Stimulated activated effector memory CD8-positive, alpha-beta T cell treated with anti-CD3 and anti-CD28 coated beads, Interleukin-12 subunit alpha, Interleukin-12 subunit beta, amount 100 ng/mL, for 72 hours (primary cell): Measurements from ENCODE around the gene LEFTY2.

Source experiments
- ATAC-seq: fragments of 150-1000 bp; cut with Tn5 transposase; 2 replicates; pipeline ENCODE4 v1.10.0; 2021
- DNase-seq, 2 donors: peaks; one replicate each; pipeline ENCODE4 v3.0.0; 2021 to 2022; ENCODE audit warnings: low spot score in 2 of 2
- H3K27ac Mint-ChIP-seq: one replicate; pipeline ENCODE4 v1.8.0; 2022; ENCODE audit warnings: mild to moderate bottlenecking, mixed read lengths
- H3K36me3 Mint-ChIP-seq: one replicate; pipeline ENCODE4 v1.8.0; 2022; ENCODE audit warnings: mild to moderate bottlenecking, mixed read lengths
- H3K4me1 Mint-ChIP-seq: one replicate; pipeline ENCODE4 v1.8.0; 2022; ENCODE audit warnings: mixed read lengths
- H3K4me3 Mint-ChIP-seq: one replicate; pipeline ENCODE4 v1.8.0; 2022; ENCODE audit warnings: mild to moderate bottlenecking, mixed read lengths
- H3K9me3 Mint-ChIP-seq: one replicate; pipeline ENCODE4 v1.8.0; 2022; ENCODE audit warnings: mixed read lengths

LEFTY2 gene

GRCh38 chr1:225963735-225964530 lies 22.9 kb upstream of the LEFTY2 start:
- no peak overlapping the region for H3K27ac Mint-ChIP-seq
- H3K4me1 Mint-ChIP-seq = peaks cover 5% of the 10 kb centered on the region
- H3K9me3 Mint-ChIP-seq = no peaks in the 10 kb centered on the region
- DNase-seq = no peak
- no peak for ATAC-seq
- H3K36me3 Mint-ChIP-seq = no peaks in the 10 kb centered on the region
- H3K4me3 Mint-ChIP-seq = no peak overlapping the region

DNA sequence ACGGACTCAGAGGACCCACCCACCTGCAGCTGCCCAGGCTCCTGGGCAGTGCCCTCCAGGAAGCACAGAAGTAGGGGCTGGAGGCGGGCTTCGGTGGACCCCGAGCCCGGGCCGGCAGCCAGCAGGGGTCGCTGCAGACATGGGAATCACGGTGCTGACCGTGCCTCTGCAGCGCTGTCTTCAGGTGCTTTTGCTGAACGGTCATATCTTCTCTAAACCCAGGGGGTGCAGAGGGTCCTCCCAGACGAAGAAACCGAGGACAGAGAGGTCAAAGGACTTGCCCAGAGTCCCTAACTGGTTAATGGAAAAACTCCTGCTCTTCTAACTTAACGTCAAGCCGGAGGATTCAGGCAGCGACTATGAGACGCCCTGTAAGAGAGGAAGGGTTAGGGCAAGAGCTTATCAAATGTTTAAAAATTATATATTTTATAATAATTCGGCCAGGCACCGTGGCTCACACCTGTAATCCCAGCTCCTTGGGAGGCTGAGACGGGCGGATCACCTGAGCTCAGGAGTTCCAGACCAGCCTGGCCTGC lies 21.5 kb upstream of the LEFTY2 start:
- Mint-ChIP-seq H3K4me1 (peaks cover 5% of the 10 kb centered on the region), H3K4me3 (no peak overlapping the region), H3K9me3 (no peaks in the 10 kb centered on the region), H3K27ac (no peak overlapping the region), H3K36me3 (no peaks in the 10 kb centered on the region)
- peak; percentile 86 for ATAC-seq
- peak; percentile 72 to 89 for DNase-seq

DNA sequence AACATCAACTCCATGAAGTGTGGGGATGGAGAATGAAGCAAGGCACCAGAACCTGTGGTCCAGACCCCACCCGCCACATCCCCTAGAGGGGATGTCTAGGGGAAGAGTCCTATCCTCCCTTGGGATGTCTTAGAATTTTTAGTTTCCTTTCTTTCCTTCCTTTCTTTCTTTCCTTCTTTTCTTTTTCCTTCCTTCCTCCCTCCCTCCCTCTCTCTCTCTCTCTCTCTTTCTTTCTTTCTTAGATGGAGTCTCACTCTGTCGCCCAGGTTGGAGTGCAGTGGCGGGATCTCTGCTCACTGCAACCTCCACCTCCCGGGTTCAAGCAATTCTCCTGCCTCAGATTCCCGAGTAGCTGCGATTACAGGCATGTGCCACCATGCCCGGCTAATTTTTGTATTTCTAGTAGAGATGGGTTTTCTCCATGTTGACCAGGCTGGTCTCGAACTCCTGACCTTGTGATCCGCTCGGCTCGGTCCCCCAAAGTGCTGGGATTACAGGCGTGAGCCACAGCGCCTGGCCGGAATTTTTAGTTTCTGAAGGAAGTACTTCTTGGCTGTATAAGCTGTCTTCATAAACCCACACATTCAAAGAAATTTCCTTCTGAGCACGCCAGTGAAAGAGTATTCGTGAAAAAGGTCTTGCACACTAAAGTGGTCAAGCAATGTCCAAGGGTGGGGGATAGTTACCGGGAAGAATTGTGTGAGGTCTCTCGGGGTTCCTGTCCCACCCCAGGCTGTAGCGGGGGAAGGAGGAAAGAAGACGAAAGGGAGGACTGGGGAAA lies 20.8 kb upstream of the LEFTY2 start:
- ATAC-seq (no peak), DNase-seq (no peak)
- Mint-ChIP-seq H3K27ac (no peak overlapping the region), H3K4me3 (no peak overlapping the region), H3K9me3 (no peaks in the 10 kb centered on the region), H3K36me3 (no peaks in the 10 kb centered on the region), H3K4me1 (peaks cover 5% of the 10 kb centered on the region)

- H3K27ac Mint-ChIP-seq = no peak overlapping the region
- ATAC-seq (no peak), DNase-seq (no peak)
- H3K36me3 Mint-ChIP-seq = no peaks in the 10 kb centered on the region
- no peak overlapping the region for H3K4me3 Mint-ChIP-seq
- H3K9me3 Mint-ChIP-seq = no peaks in the 10 kb centered on the region
- H3K4me1 Mint-ChIP-seq = peaks cover 5% of the 10 kb centered on the region
Measured at GRCh38 chr1:225958041-225958440, 17.0 kb upstream of the LEFTY2 start.

DNA sequence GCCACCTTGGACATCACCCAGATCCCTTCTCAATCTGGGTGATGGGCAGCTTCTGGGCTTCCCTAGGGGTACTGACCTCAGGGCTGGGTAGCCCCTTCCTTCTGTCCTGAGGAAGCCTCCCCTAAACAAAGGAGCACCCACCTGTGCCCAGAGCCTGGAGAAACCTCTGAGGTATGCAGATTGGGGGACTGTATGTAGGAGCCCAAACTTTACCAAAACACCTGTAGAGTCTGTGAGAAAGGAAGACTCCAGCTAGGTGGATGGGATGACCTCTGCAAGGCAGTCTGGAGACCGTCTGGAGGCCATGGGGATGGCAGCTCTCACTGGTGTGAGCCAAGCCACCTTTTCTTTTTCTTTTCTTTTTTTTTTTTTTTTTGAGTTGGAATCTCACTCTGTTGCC lies 13.7 kb upstream of the LEFTY2 start:
- DNase-seq (no peak), ATAC-seq (no peak)
- no peak overlapping the region for H3K4me3 Mint-ChIP-seq
- no peaks in the 10 kb centered on the region for H3K9me3 Mint-ChIP-seq
- no peaks in the 10 kb centered on the region for H3K36me3 Mint-ChIP-seq
- no peak overlapping the region for H3K27ac Mint-ChIP-seq
- no peaks in the 10 kb centered on the region for H3K4me1 Mint-ChIP-seq

- no peaks in the 10 kb centered on the region for H3K4me1 Mint-ChIP-seq
- ATAC-seq = no peak
- no peak overlapping the region for H3K4me3 Mint-ChIP-seq
- DNase-seq = no peak
- no peaks in the 10 kb centered on the region for H3K36me3 Mint-ChIP-seq
- H3K27ac Mint-ChIP-seq = no peak overlapping the region
- H3K9me3 Mint-ChIP-seq = no peaks in the 10 kb centered on the region
Measured at GRCh38 chr1:225953315-225953714, 12.3 kb upstream of the LEFTY2 start.

- no peak for ATAC-seq
- H3K9me3 Mint-ChIP-seq = no peaks in the 10 kb centered on the region
- no peaks in the 10 kb centered on the region for H3K36me3 Mint-ChIP-seq
- no peaks in the 10 kb centered on the region for H3K4me1 Mint-ChIP-seq
- no peak for DNase-seq
- H3K4me3 Mint-ChIP-seq = no peak overlapping the region
- no peak overlapping the region for H3K27ac Mint-ChIP-seq
Measured at GRCh38 chr1:225950905-225951497, 10.0 kb upstream of the LEFTY2 start.

- ATAC-seq = no peak
- peaks cover 10% of the 10 kb centered on the region for H3K4me1 Mint-ChIP-seq
- no peaks in the 10 kb centered on the region for H3K9me3 Mint-ChIP-seq
- H3K4me3 Mint-ChIP-seq = no peak overlapping the region
- no peaks in the 10 kb centered on the region for H3K36me3 Mint-ChIP-seq
- DNase-seq = no peak
- no peak overlapping the region for H3K27ac Mint-ChIP-seq
Measured at GRCh38 chr1:225949041-225949440, 8.0 kb upstream of the LEFTY2 start.

DNA sequence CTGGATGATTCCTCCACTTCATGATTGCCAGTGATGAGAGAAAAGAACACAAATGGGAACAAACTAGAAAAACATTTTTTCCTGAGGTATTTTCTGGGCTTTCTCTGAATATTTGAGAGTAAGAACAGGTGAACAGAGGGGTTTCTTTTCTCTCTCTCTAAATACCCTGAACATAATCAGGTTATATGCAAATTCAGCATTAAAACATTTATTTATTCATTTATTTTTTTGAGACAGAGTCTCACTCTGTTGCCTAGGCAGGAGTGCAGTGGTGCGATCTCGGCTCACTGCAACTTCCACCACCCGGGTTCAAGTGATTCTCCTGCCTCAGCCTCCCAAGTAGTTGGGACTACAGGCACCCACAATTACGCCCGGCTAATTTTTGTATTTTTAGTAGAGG lies 5.8 kb upstream of the LEFTY2 start:
- no peak overlapping the region for H3K27ac Mint-ChIP-seq
- H3K36me3 Mint-ChIP-seq = no peaks in the 10 kb centered on the region
- no peak overlapping the region for H3K4me3 Mint-ChIP-seq
- no peaks in the 10 kb centered on the region for H3K9me3 Mint-ChIP-seq
- H3K4me1 Mint-ChIP-seq = peaks cover 10% of the 10 kb centered on the region
- no peak for ATAC-seq
- no peak for DNase-seq

DNA sequence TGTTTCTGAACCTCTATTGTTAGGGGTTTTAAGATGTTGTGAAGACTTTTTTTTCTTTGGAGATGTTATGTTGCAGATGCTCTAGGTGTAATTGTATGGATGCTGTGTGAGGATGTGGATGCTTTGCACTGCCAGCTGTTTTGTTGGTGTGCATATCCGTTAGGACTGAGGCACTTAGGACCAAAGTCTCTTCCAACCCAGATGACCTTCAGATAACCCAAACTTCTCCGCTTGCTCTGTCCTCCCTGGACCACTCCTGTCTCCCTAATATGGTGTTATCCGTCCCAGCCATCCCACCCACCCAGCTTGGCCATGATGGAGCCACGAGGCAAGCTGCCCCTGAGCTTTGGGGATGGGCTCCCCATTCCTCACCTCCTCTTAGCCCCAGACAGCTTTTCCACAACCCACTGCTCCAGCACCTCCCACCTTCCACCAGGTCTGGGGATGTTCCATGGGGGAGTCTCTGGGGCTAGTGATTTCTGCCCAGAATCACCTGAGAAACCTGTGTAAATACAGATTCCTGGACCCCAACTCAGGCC lies 5.1 kb upstream of the LEFTY2 start:
- Mint-ChIP-seq H3K36me3 (no peaks in the 10 kb centered on the region), H3K27ac (no peak overlapping the region), H3K9me3 (no peaks in the 10 kb centered on the region), H3K4me1 (peaks cover 10% of the 10 kb centered on the region), H3K4me3 (no peak overlapping the region)
- DNase-seq = no peak
- ATAC-seq = no peak

DNA sequence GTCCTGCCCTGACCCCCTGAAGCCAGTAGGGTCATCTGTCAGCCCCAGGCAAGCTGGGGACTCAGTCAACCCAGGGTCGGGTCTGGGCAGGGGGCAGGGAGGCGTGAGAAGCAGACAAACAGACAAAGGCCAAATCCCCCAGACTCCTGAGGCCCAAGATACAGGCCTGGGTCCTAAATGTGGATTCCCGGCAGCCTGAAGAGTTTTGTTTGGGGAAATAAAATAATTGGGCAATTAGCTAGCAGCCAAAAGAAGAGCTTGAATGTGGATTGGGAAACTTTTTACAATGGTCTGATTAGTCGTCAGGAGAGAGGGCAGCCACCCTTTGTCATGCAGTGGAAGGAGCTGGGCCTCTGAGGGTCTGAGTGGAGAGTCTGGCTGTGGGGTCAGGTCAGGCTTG lies 4.5 kb upstream of the LEFTY2 start:
- DNase-seq (no peak), ATAC-seq (no peak)
- no peaks in the 10 kb centered on the region for H3K36me3 Mint-ChIP-seq
- H3K4me3 Mint-ChIP-seq = no peak overlapping the region
- no peaks in the 10 kb centered on the region for H3K9me3 Mint-ChIP-seq
- H3K27ac Mint-ChIP-seq = no peak overlapping the region
- H3K4me1 Mint-ChIP-seq = peaks cover 10% of the 10 kb centered on the region

DNA sequence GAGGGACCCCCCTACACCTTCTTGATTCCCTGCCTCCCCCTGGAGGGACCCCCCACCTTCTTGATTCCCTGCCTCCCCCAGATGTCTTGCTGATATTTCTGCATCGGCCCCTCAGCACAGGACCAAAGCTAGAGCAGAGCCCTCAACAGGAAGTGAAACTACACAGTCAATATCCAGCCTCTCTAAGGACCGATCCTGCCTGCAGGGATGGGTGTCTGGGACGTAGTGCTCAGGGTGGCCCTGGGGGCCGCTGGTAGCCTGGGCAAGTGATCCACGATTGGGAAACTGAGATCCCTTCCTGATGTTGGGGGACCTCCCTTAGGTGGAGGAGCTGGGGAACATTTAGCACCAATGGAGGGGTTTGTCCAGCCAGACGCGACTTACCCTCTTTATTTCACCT lies 3.9 kb upstream of the LEFTY2 start:
- no peak for DNase-seq
- no peaks in the 10 kb centered on the region for H3K9me3 Mint-ChIP-seq
- peak overlapping the region; percentile 8 for H3K27ac Mint-ChIP-seq
- peak; percentile 64 for ATAC-seq
- H3K4me1 Mint-ChIP-seq = peaks cover 10% of the 10 kb centered on the region
- H3K36me3 Mint-ChIP-seq = no peaks in the 10 kb centered on the region
- H3K4me3 Mint-ChIP-seq = no peak overlapping the region

- no peak overlapping the region for H3K4me3 Mint-ChIP-seq
- H3K27ac Mint-ChIP-seq = peak overlapping the region; percentile 8
- no peaks in the 10 kb centered on the region for H3K36me3 Mint-ChIP-seq
- DNase-seq (no peak), ATAC-seq (no peak)
- H3K4me1 Mint-ChIP-seq = peaks cover 10% of the 10 kb centered on the region
- H3K9me3 Mint-ChIP-seq = no peaks in the 10 kb centered on the region
Measured at GRCh38 chr1:225944387-225944786, 3.4 kb upstream of the LEFTY2 start.

- no peaks in the 10 kb centered on the region for H3K36me3 Mint-ChIP-seq
- no peak overlapping the region for H3K4me3 Mint-ChIP-seq
- no peak for ATAC-seq
- peaks cover 10% of the 10 kb centered on the region for H3K4me1 Mint-ChIP-seq
- H3K27ac Mint-ChIP-seq = no peak overlapping the region
- DNase-seq = no peak
- H3K9me3 Mint-ChIP-seq = no peaks in the 10 kb centered on the region
Measured at GRCh38 chr1:225943582-225943981, 2.6 kb upstream of the LEFTY2 start.

- H3K9me3 Mint-ChIP-seq = no peaks in the 10 kb centered on the region
- H3K4me1 Mint-ChIP-seq = peaks cover 10% of the 10 kb centered on the region
- H3K36me3 Mint-ChIP-seq = no peaks in the 10 kb centered on the region
- ATAC-seq (no peak), DNase-seq (no peak)
- no peak overlapping the region for H3K4me3 Mint-ChIP-seq
- no peak overlapping the region for H3K27ac Mint-ChIP-seq
Measured at GRCh38 chr1:225942574-225942973, 1.6 kb upstream of the LEFTY2 start.
